Astrocyte of the spinal cord (primary cell): Measurements from ENCODE around the gene MRPS25.

Experiments
- DNase-seq: peaks from one replicate; pipeline ENCODE4 v3.0.0; 2011; ENCODE audit warnings: low read depth, low spot score
- H3K4me3 ChIP-seq: 2 replicates; pipeline ENCODE4 v1.5.1; 2011; ENCODE audit warnings: low read depth, mild to moderate bottlenecking, low read length, moderate library complexity
- in situ Hi-C: cut with HindIII; loops from 2 replicates; pipeline ENCODE4 v1.10.0; 2017; ENCODE audit warnings: low sequenced_read_pairs
- TF ChIP-seq, protein P1 (sequence below): IDR thresholded peaks from 2 replicates; pipeline ENCODE4 v1.5.1; 2012; ENCODE audit warnings: low read depth, mild to moderate bottlenecking, low read length, inconsistent platforms

MRPS25 gene

DNA sequence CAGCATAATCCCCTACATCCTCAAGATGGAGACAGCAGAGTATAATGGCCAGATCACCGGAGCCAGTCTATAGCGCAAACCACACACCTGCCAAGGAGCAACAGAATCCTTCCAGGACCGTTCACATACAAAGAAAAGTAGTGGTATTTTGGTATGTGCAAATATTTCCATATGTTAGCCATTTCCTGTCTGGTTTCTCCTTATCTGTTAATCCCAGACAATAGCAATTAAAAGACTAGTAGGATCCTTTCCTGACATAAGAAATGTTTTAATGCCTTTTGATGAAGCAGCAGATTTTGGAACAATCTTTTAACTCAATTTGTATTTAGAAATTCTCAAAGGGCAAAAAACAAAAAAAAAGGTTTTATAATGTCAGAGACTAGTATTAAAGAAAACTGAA lies 22.2 kb downstream of the MRPS25 start:
- in situ Hi-C loops, result no loop called here
- TF ChIP-seq, protein P1, sequence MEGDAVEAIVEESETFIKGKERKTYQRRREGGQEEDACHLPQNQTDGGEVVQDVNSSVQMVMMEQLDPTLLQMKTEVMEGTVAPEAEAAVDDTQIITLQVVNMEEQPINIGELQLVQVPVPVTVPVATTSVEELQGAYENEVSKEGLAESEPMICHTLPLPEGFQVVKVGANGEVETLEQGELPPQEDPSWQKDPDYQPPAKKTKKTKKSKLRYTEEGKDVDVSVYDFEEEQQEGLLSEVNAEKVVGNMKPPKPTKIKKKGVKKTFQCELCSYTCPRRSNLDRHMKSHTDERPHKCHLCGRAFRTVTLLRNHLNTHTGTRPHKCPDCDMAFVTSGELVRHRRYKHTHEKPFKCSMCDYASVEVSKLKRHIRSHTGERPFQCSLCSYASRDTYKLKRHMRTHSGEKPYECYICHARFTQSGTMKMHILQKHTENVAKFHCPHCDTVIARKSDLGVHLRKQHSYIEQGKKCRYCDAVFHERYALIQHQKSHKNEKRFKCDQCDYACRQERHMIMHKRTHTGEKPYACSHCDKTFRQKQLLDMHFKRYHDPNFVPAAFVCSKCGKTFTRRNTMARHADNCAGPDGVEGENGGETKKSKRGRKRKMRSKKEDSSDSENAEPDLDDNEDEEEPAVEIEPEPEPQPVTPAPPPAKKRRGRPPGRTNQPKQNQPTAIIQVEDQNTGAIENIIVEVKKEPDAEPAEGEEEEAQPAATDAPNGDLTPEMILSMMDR, result no peak
- peak; percentile 18 for DNase-seq
- no peak overlapping the region for H3K4me3 ChIP-seq

DNA sequence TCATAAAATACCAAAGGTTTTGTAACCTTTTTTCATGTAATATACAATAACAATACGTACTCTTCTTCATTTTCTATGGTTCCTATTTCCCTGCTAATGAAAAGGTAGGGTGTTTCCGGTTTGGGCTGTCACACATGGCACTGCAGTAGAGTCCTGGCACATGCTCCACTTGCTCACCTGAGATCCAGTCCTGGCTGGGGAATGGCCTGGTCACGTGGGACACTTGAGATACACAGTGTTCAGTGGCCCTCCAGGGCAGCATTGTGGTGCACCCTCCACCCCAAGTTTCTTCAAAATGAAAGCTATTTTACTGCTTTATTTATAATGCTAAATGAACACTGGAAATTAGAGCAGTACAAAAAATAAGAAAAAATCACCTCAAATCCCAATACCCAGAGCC lies 23.2 kb downstream of the MRPS25 start:
- in situ Hi-C loops, result no loop called here

DNA sequence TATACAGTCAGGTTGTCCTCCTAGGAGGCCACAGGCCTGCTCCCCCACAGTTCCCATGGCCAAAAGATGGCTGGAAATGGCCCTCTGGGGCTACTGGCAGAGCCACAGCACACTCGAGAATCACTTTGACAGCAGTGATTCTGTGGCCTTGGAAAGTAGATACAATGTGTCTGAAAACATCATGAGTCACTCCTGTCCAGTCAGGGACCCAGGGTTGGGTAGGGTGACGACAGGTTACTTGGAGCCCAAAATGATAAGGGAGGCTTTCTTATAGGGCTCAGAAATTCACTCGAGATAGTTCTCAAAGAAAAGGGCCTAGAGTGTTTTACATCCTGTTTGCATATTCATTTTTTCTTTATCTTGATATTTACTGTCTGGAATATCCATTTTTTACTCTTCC lies 24.3 kb downstream of the MRPS25 start:
- DNase-seq, result no peak
- TF ChIP-seq, protein P1, result no peak
- in situ Hi-C loops, result no loop called here
- no peak overlapping the region for H3K4me3 ChIP-seq

More for the DNA sequence above, 23.2 kb downstream of the MRPS25 start:
- TF ChIP-seq, protein P1, result no peak
- H3K4me3 ChIP-seq, result no peak overlapping the region
- DNase-seq, result no peak

DNA sequence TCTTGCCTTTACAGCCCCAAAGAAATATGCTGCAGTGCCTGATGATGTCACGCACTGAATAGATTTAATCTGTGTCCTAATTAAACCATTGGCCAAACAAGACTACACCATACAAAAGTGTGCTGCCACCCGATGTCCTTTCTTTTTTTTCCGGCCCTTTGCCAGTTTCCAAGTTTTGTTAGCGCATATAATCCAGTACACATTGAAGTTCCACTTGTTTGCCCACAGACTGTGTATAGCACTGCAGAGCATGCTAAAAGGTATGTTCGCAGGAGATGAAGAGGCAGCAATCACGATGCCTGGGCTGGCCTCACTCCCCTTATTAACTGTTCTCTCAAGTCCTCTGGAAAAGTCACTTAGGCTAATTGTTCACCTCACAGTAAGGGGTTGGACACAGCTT lies 26.8 kb downstream of the MRPS25 start:
- H3K4me3 ChIP-seq, result no peak overlapping the region
- TF ChIP-seq, protein P1, result no peak
- no peak for DNase-seq
- in situ Hi-C loops, result no loop called here

DNA sequence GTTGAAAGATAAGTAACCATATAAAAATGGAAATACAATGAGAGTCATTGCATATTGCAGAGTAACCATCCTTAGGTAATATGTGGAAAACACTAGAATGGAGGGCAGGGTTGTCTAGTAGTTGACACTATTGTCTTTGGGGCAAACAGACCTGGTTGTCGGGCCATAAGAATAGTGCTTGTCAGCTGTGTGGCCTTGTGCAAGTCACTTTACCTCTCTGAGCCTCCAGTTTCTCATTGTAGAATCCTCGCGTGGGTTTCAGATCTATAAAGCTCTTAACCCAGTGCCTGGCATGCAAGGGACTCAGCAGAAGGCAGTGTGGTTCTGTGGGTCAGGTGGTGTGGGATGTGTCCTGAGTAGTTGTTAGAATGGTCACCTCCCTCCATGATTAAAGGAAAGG lies 32.0 kb downstream of the MRPS25 start:
- TF ChIP-seq, protein P1, result no peak
- no peak overlapping the region for H3K4me3 ChIP-seq
- no peak for DNase-seq
- in situ Hi-C loops, result no loop called here

DNA sequence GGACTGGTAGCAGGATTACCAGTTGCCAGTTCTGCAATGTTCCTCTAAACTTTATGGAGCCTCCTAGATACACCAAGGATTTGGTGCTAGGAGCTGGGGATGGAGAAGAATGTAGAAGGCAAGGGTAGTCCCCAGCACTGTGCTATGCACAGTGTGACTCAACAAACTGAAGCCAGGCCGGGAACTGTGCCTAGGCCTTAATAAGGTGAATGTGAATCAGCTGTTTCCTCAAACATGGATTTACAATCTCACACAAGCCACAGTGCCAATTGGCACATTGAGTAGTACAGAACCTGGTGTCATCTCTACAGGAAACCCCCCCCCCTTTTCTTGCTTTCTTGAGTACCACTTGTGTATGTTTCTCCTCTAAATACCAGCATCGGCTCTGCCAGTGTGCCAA lies 32.5 kb downstream of the MRPS25 start:
- no peak overlapping the region for H3K4me3 ChIP-seq
- no peak for DNase-seq
- TF ChIP-seq, protein P1, result no peak
- in situ Hi-C loops, result no loop called here

DNA sequence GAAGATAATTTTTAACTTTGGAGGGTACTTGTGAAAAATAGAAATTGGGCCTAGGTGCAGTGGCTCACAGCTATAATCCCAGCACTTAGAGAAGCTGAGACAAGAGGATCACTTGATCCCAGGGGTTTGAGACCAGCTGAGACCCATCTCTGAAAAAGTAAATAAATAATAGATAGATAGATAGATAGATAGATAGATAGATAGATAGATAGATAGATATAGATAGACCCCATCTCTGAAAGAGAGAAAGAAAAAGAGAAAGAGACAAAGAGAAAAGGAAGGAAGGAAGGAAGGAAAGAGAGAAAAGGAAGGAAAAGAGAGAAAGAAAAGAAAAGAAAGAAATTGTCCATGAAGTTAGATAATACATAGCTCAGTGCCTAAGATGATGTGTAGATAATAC lies 35.5 kb downstream of the MRPS25 start:
- no peak overlapping the region for H3K4me3 ChIP-seq
- TF ChIP-seq, protein P1, result no peak
- DNase-seq, result no peak
- in situ Hi-C loops, result no loop called here
